GM12873 (cell line): ENCODE results near the gene ASIC1.

ENCODE experiments used
- TF ChIP-seq, protein P1 (sequence below): IDR thresholded peaks from 2 replicates; pipeline ENCODE4 v1.5.1; 2012; ENCODE audit warnings: low read depth, mild to moderate bottlenecking, moderate library complexity, low read length, control low read depth; ENCODE audit not compliant: insufficient read depth; ENCODE audit errors: missing control alignments

Gene ASIC1

DNA sequence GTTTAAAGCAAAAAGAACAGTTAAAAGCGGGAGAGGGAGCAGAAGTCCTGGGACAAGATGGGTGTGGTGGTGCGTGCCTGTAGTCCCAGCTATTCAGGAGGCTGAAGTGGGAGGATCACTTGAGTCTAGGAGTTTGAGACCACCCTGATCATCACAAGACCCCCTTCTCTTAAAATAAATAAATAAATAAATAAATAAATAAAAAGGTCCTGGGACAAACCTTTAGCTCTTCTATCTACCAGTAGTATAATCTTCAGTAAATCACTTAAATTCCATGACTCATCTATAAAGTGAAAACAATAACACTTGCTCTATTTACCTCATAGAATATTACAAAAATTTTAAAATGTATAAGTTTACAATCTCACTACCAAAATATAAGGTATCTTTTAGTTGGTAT lies 37.9 kb upstream of the ASIC1 start:
- TF ChIP-seq, protein P1, sequence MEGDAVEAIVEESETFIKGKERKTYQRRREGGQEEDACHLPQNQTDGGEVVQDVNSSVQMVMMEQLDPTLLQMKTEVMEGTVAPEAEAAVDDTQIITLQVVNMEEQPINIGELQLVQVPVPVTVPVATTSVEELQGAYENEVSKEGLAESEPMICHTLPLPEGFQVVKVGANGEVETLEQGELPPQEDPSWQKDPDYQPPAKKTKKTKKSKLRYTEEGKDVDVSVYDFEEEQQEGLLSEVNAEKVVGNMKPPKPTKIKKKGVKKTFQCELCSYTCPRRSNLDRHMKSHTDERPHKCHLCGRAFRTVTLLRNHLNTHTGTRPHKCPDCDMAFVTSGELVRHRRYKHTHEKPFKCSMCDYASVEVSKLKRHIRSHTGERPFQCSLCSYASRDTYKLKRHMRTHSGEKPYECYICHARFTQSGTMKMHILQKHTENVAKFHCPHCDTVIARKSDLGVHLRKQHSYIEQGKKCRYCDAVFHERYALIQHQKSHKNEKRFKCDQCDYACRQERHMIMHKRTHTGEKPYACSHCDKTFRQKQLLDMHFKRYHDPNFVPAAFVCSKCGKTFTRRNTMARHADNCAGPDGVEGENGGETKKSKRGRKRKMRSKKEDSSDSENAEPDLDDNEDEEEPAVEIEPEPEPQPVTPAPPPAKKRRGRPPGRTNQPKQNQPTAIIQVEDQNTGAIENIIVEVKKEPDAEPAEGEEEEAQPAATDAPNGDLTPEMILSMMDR, result no peak

DNA sequence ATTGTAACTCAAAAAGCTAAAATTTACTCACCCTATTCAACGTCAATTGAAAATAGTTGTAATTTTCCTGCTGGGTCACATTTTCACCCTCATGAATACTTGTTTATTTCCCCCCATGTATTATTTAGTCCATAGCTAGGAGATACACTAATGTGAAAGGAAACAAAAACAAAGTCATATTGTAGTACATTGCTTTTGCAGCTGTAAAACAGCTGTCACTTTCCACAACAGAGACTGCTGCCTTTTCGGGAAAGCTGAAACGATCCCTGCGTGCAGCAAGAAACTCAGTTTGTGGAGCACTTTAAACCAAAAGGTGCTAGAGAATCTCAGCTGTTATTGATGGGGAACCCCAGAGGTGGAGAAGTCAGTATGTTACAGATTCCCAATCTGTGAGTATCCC lies 36.4 kb upstream of the ASIC1 start:
- TF ChIP-seq, protein P1, result no peak

DNA sequence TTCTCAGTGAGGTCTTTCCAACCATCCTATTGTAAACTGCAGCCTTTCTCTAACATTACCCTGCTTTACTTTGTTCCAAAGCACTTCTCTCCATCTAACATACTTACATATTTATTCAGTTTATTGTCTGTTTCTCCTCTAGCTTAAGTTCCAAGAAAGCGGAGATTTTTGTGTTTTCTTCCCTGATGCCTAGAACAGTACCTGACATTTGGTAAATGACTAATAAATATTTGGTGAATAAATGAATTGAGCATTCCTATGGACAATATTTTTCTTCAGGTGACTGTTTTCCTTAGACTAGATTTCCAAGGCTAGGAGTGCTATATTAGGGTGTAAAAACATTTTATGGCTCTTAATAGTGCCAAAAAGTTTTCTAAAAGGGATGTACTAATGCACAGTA lies 34.5 kb upstream of the ASIC1 start:
- TF ChIP-seq, protein P1, result no peak

DNA sequence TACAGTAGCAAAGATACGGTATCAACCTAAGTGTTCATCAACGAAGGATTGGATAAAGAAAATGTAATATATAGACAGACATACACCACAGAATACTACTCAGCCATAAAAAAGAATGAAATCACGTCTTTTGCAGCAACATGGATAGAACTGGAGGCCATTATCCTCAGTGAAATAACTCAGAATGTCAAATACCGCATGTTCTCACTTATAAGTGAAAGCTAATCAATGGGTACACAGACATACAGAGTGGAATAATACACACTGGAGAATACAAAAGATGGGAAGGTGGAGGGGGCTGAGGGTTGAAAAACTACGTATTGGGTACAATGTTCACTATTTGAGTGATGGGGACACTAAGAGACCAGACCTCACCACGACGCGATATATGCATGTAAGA lies 33.2 kb upstream of the ASIC1 start:
- TF ChIP-seq, protein P1, result no peak

DNA sequence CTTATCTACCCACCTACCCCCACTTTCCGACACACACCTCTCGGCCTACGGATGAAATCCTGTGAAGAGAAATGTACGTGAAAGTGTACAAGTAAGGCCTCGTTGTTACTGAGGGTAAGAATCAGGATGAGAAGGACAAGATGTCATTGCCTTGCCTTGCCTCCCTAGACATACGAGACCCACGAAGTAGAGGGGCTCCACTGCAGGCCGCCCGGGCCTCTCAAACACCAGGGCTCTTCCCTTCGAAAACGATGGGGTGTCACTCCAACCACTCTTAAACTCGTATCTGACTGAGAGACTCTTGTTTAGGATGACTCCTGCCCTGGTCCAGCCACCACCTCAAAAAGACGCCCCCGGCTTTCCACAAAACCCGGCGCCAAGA lies 32.6 kb upstream of the ASIC1 start:
- TF ChIP-seq, protein P1, result no peak

DNA sequence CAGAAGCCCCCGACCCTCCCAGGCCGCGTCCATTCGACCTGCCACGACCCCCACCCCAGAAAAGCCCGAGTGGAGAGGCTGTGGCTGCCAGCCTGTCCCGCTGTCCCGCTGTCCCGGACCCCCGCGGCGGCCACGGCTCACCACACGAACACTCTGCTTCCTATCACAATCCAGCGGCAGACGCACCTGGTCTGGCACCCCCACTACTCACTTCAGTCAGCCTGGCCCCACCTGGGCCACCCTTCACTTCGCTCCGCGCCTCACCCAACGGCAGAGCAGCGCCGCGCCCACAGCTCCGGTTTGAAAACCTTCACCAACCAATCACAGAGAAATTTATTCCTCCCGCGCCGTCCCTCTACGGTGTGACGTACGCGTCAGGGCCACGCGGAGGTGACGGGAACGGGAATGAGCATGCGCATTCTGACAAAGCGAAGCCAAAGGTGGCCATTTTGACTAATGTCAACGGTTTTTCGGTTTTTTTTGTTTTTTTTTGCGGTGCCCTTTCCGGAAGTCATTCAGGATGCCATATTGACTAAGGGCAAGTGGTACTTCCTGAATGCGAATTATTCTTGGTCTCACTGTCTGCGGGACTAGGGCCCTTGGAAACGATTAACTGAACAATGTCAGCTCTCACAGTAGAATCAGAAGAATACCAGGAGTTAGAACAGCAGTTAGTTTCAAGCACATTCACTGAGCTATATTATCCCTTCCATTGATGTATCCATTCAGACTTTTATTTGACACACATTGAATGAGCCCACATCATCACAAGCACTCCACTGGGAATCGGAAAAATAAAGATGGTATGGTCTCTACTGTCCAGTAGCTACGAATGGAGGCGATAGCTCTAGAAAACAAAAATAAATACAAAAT lies 32.0 kb upstream of the ASIC1 start, which contains the start of gene RACGAP1:
TSS of gene RACGAP1 (minus strand) at position 308 of the 873 bp plus-strand sequence. CDS start 8,779 bp downstream, outside the sequence.
- TF ChIP-seq, protein P1, result no peak

DNA sequence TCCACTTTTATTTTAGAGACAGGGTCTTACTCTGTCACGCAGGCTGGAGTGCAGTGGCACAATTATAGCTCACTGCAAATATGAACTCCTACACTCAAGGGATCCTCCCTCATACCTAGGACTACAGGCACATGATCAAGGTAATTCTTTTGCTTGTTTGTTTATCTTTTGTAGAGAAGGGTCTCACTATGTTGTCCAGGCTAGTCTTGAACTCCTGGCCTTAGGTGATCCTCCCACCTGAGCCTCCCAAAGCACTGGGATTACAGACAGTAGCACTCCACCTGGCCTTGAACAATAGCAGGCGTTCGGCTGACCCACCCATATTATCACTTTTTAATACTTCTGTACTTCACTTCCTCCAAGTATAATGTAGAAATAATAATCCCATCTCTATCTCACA lies 30.7 kb upstream of the ASIC1 start:
- TF ChIP-seq, protein P1, result no peak
